Esophagus muscularis mucosa (tissue), 4 donors: ENCODE data around the gene STOM. TPM values are rescaled to one million over a fixed set of nuclear protein-coding genes. Genes with fewer than 3 reads are reported as not detected.

Source experiments
- DNase-seq: peaks from one replicate; pipeline ENCODE4 v3.0.0-alpha.2; 2017; ENCODE audit errors: extremely low spot score
- H3K27ac ChIP-seq, 4 donors: fragments of 200-600 bp; sonication (generic); replicated peaks in 1 of 4; 1 replicate in 3 of 4; 2 replicates in 1 of 4; pipeline ENCODE4 v1.5.1; 2016 to 2019; ENCODE audit warnings: mild to moderate bottlenecking in 1 of 4
- H3K27me3 ChIP-seq, 4 donors: fragments of 200-600 bp; sonication (generic); one replicate each; pipeline versions ENCODE4 v1.5.1 to v1.6.0; 2016 to 2019
- H3K36me3 ChIP-seq, 4 donors: fragments of 200-600 bp; sonication (generic); one replicate each; pipeline ENCODE4 v1.5.1; 2016 to 2019
- H3K4me1 ChIP-seq, 4 donors: fragments of 200-600 bp; sonication (generic); one replicate each; pipeline ENCODE4 v1.5.1; 2016 to 2019
- H3K4me3 ChIP-seq, 4 donors: fragments of 200-600 bp; sonication (generic); 1 replicate in 2 of 4; 2 replicates in 2 of 4; pipeline ENCODE4 v1.5.1; 2016 to 2019; ENCODE audit warnings: mild to moderate bottlenecking in 4 of 4, moderate library complexity in 1 of 4
- H3K9me3 ChIP-seq, 4 donors: fragments of 200-600 bp; sonication (generic); 1 replicate in 3 of 4; 2 replicates in 1 of 4; pipeline ENCODE4 v1.5.1; 2016 to 2019
- CTCF ChIP-seq, 3 experiments: fragments of 200-600 bp in 2 of 3; fragments of 450-650 bp in 1 of 3; sonication (generic) in 2 of 3; IDR thresholded peaks; one replicate each; pipeline ENCODE4 v1.5.1; 2017 to 2019; ENCODE audit warnings: antibody characterized with exemption in 3 of 3, mild to moderate bottlenecking in 2 of 3, moderate library complexity in 1 of 3
- EP300 ChIP-seq: sonication (generic); formaldehyde crosslinking; IDR thresholded peaks from one replicate; pipeline ENCODE4 v1.6.1; 2017; ENCODE audit warnings: antibody characterized with exemption
- POLR2A ChIP-seq: fragments of 450-650 bp; IDR thresholded peaks from one replicate; pipeline ENCODE4 v1.6.1; 2017; ENCODE audit warnings: antibody characterized with exemption, moderate library complexity, mild to moderate bottlenecking, low read depth
- POLR2AphosphoS5 ChIP-seq, 2 donors: sonication (generic); formaldehyde crosslinking; IDR thresholded peaks; one replicate each; pipeline ENCODE4 v1.6.1; 2017; ENCODE audit warnings: antibody characterized with exemption in 2 of 2
- WGBS: methylation state at CpG from one replicate; pipeline ENCODE4 v1.1.5; 2018; 5-methylcytosine and 5-hydroxymethylcytosine counted together
- intact Hi-C: fragments of 100-400 bp; cut with DNase I; formaldehyde crosslinking; loops from one replicate; pipeline ENCODE4 v1.15.1; 2023
- total RNA-seq, 4 donors: library from RNA; depleted of rRNA; stranded (reverse); fragments of >200 nt; gene quantifications; one replicate each; pipeline versions ENCODE4 v1.1.0 to v1.2.1, GENCODE V29; 2016

The STOM gene
- total RNA-seq, 4 donors from 2014 or later, result 250 to 554 (median 444) TPM

DNA sequence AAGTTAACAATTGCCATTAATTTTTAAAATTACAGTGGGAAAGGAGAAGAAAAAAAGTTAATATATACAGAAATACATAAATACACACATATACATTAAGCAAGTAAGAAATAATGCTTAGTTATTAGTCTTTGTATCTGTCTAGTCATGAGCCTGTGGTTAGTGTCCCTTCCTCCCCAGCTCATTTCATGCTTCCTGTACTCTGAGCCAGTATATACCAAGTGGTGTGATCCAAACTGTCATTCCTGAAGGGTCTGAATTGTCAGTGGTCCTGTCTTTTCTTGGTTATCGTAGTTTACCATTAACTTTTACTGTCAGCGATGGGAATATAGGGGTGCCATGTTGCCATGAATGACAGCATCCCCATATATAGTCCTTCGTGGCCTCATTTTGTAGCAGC lies 24.2 kb upstream of the STOM start:
- Histone ChIP-seq H3K27me3 (no peaks in the 10 kb centered on the region), H3K27ac (no peak overlapping the region), H3K36me3 (no peaks in the 10 kb centered on the region), H3K4me3 (no peak overlapping the region), H3K9me3 (no peaks in the 10 kb centered on the region), H3K4me1 (no peaks in the 10 kb centered on the region)
- intact Hi-C loops, result no loop called here
- WGBS, result 92% methylated on average over 3 of the region's 3 CpGs
- DNase-seq, result no peak
- TF ChIP-seq POLR2AphosphoS5 (IDR thresholded peaks at IDR 0.05), result no peak
- no peak for TF ChIP-seq CTCF (IDR thresholded peaks at IDR 0.05)

DNA sequence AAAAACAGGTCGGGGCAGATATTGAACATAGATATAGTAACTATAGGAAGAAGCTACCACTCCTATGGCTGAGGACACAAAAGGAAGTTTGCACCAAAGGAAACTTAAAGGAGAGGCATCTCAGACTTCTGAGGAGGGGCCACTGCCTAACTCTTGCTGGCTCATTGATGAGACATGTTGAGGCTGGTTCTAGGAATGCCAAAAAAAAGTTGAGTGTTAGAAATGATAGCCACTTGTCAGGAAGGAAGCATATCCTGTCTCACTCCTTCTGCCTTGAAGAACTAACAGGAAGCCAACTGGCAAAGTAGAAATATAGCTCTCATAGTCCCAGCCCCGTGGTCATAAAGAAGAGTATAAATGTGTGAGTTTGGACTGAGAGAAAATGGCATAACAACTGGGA lies 23.3 kb upstream of the STOM start:
- Histone ChIP-seq H3K27me3 (no peaks in the 10 kb centered on the region), H3K4me1 (no peaks in the 10 kb centered on the region), H3K4me3 (no peak overlapping the region), H3K9me3 (no peaks in the 10 kb centered on the region), H3K36me3 (no peaks in the 10 kb centered on the region), H3K27ac (no peak overlapping the region)
- intact Hi-C loops, result no loop called here
- no peak for DNase-seq
- TF ChIP-seq POLR2A (no peak), EP300 (no peak), CTCF (IDR thresholded peaks at IDR 0.05) (no peak), POLR2AphosphoS5 (IDR thresholded peaks at IDR 0.05) (no peak)
- 55% methylated on average over 2 of the region's 2 CpGs for WGBS

DNA sequence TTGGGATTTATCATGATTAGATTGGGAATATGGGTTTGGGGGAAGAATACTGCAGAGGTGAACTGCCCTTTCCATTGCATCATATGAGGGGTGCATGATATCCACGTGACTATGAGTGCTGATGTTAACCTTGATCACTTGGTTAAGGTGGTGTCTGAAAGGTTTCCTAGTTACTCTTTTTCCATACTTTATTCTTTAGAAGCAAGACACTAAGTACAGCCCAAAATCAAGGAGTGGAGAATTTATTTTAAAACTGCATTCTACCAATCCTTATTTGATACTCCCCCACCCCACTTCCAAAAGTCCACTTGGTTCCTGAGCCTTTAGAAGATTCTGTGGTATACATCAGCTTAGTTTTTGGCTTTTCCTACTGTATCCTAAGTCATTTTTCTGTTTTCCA lies 20.3 kb upstream of the STOM start:
- no peak for TF ChIP-seq CTCF (IDR thresholded peaks at IDR 0.05)
- TF ChIP-seq POLR2A, result no peak
- no peak for TF ChIP-seq EP300
- TF ChIP-seq POLR2AphosphoS5 (IDR thresholded peaks at IDR 0.05), result no peak
- Histone ChIP-seq H3K4me3 (no peak overlapping the region), H3K27ac (no peak overlapping the region), H3K27me3 (no peaks in the 10 kb centered on the region), H3K9me3 (no peaks in the 10 kb centered on the region), H3K4me1 (no peaks in the 10 kb centered on the region), H3K36me3 (no peaks in the 10 kb centered on the region)
- DNase-seq, result no peak
- intact Hi-C loops, result no loop called here
- 85% methylated on average over 1 of the region's 1 CpG for WGBS

- no peaks in the 10 kb centered on the region for H3K36me3 ChIP-seq
- intact Hi-C loops, result loop anchor here (5.0 kb wide), 1 partner anchor 161 kb away; no protein-coding TSS in a partner anchor
- TF ChIP-seq POLR2A (no peak), CTCF (IDR thresholded peaks at IDR 0.05) (no peak), EP300 (no peak)
Observed at GRCh38 chr9:121388140-121388905, 18.3 kb upstream of the STOM start.

More at GRCh38 chr9:121388140-121388905, 18.3 kb upstream of the STOM start:
- no peaks in the 10 kb centered on the region for H3K9me3 ChIP-seq
- no peak for DNase-seq
- H3K27me3 ChIP-seq, result no peaks in the 10 kb centered on the region
- H3K4me1 ChIP-seq, result no peaks in the 10 kb centered on the region
- H3K4me3 ChIP-seq, result no peak overlapping the region
- H3K27ac ChIP-seq, result no peak overlapping the region
- 88% methylated on average over 3 of the region's 4 CpGs for WGBS
